Body of pancreas (tissue), 4 donors: ENCODE results near the gene KPRP. TPM values are rescaled to one million over a fixed set of nuclear protein-coding genes. Genes with fewer than 3 reads are reported as not detected.

ENCODE experiments used
- ATAC-seq: fragments of 150-250 bp; one replicate; pipeline ENCODE4 v1.9.1; 2016
- DNase-seq, 4 donors: peaks; one replicate each; pipeline ENCODE4 v3.0.0-alpha.2; 2019
- H3K27ac ChIP-seq, 4 donors: fragments of 200-600 bp; sonication (generic); 1 replicate in 3 of 4; 2 replicates in 1 of 4; pipeline versions ENCODE4 v1.5.1 to v1.6.1; 2016 to 2019; ENCODE audit warnings: mild to moderate bottlenecking in 1 of 4, mixed read lengths in 1 of 4, moderate library complexity in 1 of 4
- H3K27me3 ChIP-seq, 2 donors: fragments of 200-600 bp; sonication (generic); one replicate each; pipeline ENCODE4 v1.6.0; 2016; ENCODE audit warnings: mild to moderate bottlenecking in 1 of 2
- H3K36me3 ChIP-seq, 2 donors: fragments of 200-600 bp; sonication (generic); replicated peaks in 1 of 2; 2 replicates each; pipeline ENCODE4 v1.5.1; 2016; ENCODE audit warnings: low read depth in 2 of 2; ENCODE audit not compliant: insufficient read depth in 1 of 2
- H3K4me1 ChIP-seq: fragments of 200-600 bp; sonication (generic); one replicate; pipeline ENCODE4 v1.6.0; 2016
- H3K4me3 ChIP-seq, 2 donors: fragments of 200-600 bp; sonication (generic); 1 replicate in 1 of 2; 2 replicates in 1 of 2; pipeline ENCODE4 v1.5.1; 2016 to 2019
- H3K9me3 ChIP-seq, 3 donors: fragments of 200-600 bp; sonication (generic); 1 replicate in 2 of 3; 2 replicates in 1 of 3; pipeline ENCODE4 v1.5.1; 2016
- POLR2A ChIP-seq, 3 donors: fragments of 450-650 bp; IDR thresholded peaks; one replicate each; pipeline ENCODE4 v1.6.1; 2016; ENCODE audit warnings: antibody characterized with exemption in 3 of 3, mild to moderate bottlenecking in 2 of 3
- WGBS, 2 donors: methylation state at CpG; one replicate each; pipeline ENCODE4 v1.1.5; 2017; 5-methylcytosine and 5-hydroxymethylcytosine counted together
- intact Hi-C: fragments of 100-400 bp; cut with DNase I; formaldehyde crosslinking; loops from one replicate; pipeline ENCODE4 v1.15.1; 2023
- total RNA-seq, 2 donors: library from RNA; depleted of rRNA; stranded (reverse); fragments of >200 nt; gene quantifications; one replicate each; pipeline ENCODE4 v1.1.0, GENCODE V29; 2016
- TF ChIP-seq, protein P1 (sequence below), 7 experiments: fragments of 450-650 bp in 4 of 7; fragments of 200-600 bp in 3 of 7; sonication (generic) in 3 of 7; IDR thresholded peaks; one replicate each; pipeline ENCODE4 v1.5.1; 2016 to 2019; ENCODE audit warnings: antibody characterized with exemption in 7 of 7

The KPRP gene, protein sequence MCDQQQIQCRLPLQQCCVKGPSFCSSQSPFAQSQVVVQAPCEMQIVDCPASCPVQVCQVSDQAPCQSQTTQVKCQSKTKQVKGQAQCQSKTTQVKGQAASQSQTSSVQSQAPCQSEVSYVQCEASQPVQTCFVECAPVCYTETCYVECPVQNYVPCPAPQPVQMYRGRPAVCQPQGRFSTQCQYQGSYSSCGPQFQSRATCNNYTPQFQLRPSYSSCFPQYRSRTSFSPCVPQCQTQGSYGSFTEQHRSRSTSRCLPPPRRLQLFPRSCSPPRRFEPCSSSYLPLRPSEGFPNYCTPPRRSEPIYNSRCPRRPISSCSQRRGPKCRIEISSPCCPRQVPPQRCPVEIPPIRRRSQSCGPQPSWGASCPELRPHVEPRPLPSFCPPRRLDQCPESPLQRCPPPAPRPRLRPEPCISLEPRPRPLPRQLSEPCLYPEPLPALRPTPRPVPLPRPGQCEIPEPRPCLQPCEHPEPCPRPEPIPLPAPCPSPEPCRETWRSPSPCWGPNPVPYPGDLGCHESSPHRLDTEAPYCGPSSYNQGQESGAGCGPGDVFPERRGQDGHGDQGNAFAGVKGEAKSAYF
- total RNA-seq = not detected

DNA sequence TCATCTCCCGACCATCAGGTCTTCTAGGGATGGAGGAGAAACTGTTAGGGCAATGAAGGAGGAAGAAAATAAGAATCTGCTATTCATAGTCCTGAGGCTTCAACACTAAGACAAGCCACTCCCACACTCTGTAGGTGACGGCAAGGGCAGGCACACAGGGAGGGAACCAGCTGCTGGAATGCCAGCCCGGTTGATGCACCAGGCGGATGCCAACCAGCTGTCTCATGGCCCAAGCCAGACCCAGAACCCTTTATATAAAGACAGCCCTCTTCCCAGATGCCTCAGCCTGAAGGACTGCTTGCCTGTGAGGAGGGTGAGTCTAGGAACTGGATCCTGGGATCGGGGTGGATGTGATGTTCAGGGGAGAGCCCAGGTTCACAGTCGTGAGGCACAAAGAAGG is at the start of gene KPRP:
Gene KPRP (plus strand): TSS at position 279 of the 400 bp plus-strand sequence. CDS start 1,564 bp downstream, outside the sequence.
- Histone ChIP-seq H3K4me3 (no peak within 1 kb of the TSS), H3K4me1 (no peaks in the 10 kb centered on the region), H3K9me3 (no peaks in the 10 kb centered on the region), H3K36me3 (no peaks in the 10 kb centered on the region), H3K27ac (no peak within 1 kb of the TSS), H3K27me3 (no peaks in the 10 kb centered on the region)
- DNase-seq (no peak), ATAC-seq (no peak)
- intact Hi-C loops = no loop called here
- TF ChIP-seq POLR2A (IDR thresholded peaks at IDR 0.05) = no peak
- TF ChIP-seq, protein P1, sequence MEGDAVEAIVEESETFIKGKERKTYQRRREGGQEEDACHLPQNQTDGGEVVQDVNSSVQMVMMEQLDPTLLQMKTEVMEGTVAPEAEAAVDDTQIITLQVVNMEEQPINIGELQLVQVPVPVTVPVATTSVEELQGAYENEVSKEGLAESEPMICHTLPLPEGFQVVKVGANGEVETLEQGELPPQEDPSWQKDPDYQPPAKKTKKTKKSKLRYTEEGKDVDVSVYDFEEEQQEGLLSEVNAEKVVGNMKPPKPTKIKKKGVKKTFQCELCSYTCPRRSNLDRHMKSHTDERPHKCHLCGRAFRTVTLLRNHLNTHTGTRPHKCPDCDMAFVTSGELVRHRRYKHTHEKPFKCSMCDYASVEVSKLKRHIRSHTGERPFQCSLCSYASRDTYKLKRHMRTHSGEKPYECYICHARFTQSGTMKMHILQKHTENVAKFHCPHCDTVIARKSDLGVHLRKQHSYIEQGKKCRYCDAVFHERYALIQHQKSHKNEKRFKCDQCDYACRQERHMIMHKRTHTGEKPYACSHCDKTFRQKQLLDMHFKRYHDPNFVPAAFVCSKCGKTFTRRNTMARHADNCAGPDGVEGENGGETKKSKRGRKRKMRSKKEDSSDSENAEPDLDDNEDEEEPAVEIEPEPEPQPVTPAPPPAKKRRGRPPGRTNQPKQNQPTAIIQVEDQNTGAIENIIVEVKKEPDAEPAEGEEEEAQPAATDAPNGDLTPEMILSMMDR (IDR thresholded peaks at IDR 0.05) = no peak
- 50 to 60% methylated on average over 6 of the region's 6 CpGs for WGBS, 2 donors

DNA sequence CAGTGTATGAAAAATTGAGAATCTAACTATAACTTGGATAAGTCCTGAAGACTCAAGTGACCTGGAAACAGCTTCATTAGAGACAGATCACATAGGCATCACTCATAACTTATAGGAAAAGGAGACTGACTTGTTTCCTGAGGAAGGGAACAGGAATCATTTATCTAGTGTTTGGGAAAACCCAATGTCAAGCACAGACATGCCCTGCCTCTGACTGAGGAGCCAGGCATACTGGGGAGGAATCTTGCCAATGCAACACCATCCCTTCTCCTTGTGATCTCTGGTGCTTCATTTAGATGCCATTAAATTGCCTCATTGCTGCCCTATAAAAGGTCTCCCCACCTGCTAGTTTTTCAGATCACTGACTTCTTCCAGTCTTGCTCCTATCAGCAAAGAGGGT is 39.6 kb upstream of the KPRP start:
- Histone ChIP-seq H3K27me3 (no peaks in the 10 kb centered on the region), H3K9me3 (peaks cover 0 to 8% (median 0%) of the 10 kb centered on the region in 3 donors), H3K27ac (no peak overlapping the region), H3K36me3 (no peaks in the 10 kb centered on the region), H3K4me1 (no peaks in the 10 kb centered on the region), H3K4me3 (no peak overlapping the region)
- ATAC-seq (no peak), DNase-seq (no peak)
- intact Hi-C loops = no loop called here
- no peak for TF ChIP-seq POLR2A (IDR thresholded peaks at IDR 0.05)
- TF ChIP-seq, protein P1 (IDR thresholded peaks at IDR 0.05) = no peak

DNA sequence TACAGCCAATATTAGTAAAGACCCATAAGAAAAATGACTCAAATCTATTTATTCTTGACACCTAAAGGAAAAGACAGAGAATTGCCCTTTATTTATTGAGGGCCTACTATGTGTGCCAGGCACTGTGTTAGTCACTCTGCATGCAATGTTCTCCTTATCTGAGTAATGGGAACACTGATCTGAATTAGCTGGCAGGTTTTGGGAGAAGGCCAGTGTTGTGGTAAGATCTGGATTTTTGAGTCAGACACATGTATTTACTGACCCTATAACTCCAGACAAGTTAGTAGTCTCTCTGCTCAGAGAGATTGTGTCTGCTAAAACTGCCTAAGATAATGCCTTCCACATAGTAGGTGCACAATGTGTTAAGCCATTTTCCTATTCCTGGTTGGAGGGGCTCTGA is 32.6 kb upstream of the KPRP start:
- intact Hi-C loops = no loop called here
- no peaks in the 10 kb centered on the region for H3K9me3 ChIP-seq
- H3K4me1 ChIP-seq = no peaks in the 10 kb centered on the region
- H3K4me3 ChIP-seq = no peak overlapping the region
- ATAC-seq (no peak), DNase-seq (no peak)
- H3K27ac ChIP-seq = no peak overlapping the region
- H3K27me3 ChIP-seq = no peaks in the 10 kb centered on the region
- no peaks in the 10 kb centered on the region for H3K36me3 ChIP-seq
- no peak for TF ChIP-seq POLR2A (IDR thresholded peaks at IDR 0.05)
- TF ChIP-seq, protein P1 (IDR thresholded peaks at IDR 0.05) = no peak

DNA sequence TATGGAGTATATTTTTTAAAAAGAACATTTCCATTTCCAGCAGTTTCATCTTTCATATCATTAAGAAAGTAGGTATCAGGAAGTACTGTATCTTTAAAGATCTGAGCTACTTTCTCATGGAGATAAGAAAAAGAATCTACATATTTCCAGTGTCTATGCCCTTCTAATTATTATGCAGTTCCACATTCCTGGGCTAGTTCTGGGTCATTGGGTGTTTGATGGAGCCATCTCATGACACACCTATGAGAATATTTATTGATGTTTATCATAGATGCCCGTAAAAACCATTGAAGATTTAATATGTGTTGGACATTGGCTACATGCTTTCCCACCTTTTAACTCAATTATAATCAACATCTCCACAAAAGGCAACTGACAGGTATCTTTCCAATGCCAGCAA is 28.8 kb upstream of the KPRP start:
- ATAC-seq (no peak), DNase-seq (no peak)
- no peak overlapping the region for H3K27ac ChIP-seq
- no peak for TF ChIP-seq POLR2A (IDR thresholded peaks at IDR 0.05)
- TF ChIP-seq, protein P1 (IDR thresholded peaks at IDR 0.05) = no peak
- no peaks in the 10 kb centered on the region for H3K36me3 ChIP-seq
- 63 to 65% methylated on average over 1 of the region's 1 CpG for WGBS, 2 donors
- no peaks in the 10 kb centered on the region for H3K9me3 ChIP-seq
- H3K27me3 ChIP-seq = no peaks in the 10 kb centered on the region
- no peaks in the 10 kb centered on the region for H3K4me1 ChIP-seq
- no peak overlapping the region for H3K4me3 ChIP-seq
- intact Hi-C loops = no loop called here

DNA sequence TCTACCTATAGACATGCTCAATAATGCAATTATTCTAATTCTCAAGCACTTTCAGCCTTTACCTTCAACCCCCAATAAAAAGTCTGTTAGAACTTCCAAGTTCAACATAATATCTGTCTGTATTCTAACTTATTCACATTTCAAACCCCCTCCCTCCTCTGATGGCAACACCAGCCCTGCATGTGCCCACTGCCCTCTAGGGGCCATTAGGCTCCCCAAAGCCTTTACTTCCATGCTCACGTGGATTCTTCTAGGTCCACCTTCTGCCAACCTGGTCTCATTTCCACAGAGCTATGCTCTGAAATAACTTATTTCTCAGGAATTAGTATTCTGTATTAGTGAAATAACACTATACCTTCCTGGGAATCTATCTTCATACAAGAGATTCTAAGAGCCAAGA is 22.2 kb upstream of the KPRP start:
- 10 to 21% methylated on average over 1 of the region's 1 CpG for WGBS, 2 donors
- Histone ChIP-seq H3K36me3 (no peaks in the 10 kb centered on the region), H3K9me3 (no peaks in the 10 kb centered on the region), H3K27me3 (no peaks in the 10 kb centered on the region), H3K27ac (no peak overlapping the region), H3K4me3 (no peak overlapping the region), H3K4me1 (no peaks in the 10 kb centered on the region)
- intact Hi-C loops = no loop called here
- TF ChIP-seq, protein P1 (IDR thresholded peaks at IDR 0.05) = no peak
- no peak for TF ChIP-seq POLR2A (IDR thresholded peaks at IDR 0.05)
- ATAC-seq (no peak), DNase-seq (no peak)
